22Rv1 (cell line): ENCODE results near the gene ZIC4.

ENCODE experiments used
- ZFX ChIP-seq: fragments of 450-650 bp; IDR thresholded peaks from 2 replicates; pipeline ENCODE4 v1.6.1; 2017; ENCODE audit warnings: antibody characterized with exemption, borderline replicate concordance
- TF ChIP-seq, protein P1 (sequence below): fragments of 450-650 bp; IDR thresholded peaks from 2 replicates; pipeline ENCODE4 v1.5.1; 2017; ENCODE audit warnings: mild to moderate bottlenecking

DNA sequence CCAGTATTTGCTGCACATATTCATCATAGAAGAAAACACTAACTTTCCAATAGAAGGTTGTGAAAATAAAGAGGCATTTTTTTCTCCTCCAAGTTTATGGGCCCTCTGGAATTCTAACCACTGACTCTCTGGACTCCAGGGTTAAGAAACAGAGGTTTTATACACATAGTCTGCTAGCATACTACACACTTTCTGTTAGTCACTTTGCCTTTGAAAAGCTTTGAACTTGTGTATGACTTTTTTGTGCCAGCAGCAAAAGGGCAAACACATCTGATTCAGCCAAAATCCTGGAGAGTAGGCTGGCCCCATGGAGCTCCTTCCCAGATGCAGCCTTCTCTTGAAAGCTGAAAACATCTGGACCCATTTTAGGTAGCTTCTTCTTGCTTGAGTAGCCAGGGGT is 6.2 kb downstream of the ZIC4 start:
- TF ChIP-seq, protein P1, sequence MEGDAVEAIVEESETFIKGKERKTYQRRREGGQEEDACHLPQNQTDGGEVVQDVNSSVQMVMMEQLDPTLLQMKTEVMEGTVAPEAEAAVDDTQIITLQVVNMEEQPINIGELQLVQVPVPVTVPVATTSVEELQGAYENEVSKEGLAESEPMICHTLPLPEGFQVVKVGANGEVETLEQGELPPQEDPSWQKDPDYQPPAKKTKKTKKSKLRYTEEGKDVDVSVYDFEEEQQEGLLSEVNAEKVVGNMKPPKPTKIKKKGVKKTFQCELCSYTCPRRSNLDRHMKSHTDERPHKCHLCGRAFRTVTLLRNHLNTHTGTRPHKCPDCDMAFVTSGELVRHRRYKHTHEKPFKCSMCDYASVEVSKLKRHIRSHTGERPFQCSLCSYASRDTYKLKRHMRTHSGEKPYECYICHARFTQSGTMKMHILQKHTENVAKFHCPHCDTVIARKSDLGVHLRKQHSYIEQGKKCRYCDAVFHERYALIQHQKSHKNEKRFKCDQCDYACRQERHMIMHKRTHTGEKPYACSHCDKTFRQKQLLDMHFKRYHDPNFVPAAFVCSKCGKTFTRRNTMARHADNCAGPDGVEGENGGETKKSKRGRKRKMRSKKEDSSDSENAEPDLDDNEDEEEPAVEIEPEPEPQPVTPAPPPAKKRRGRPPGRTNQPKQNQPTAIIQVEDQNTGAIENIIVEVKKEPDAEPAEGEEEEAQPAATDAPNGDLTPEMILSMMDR: no peak
- no peak for TF ChIP-seq ZFX
